NCI-H526 treated with DMSO at 0.1 percent for 48 hours (cell line): ENCODE measurements around the gene APOBEC4.

Source experiments
- DNase-seq: peaks from one replicate; lab custom pipeline; 2025; lab: John Stamatoyannopoulos, UW

The APOBEC4 gene

DNA sequence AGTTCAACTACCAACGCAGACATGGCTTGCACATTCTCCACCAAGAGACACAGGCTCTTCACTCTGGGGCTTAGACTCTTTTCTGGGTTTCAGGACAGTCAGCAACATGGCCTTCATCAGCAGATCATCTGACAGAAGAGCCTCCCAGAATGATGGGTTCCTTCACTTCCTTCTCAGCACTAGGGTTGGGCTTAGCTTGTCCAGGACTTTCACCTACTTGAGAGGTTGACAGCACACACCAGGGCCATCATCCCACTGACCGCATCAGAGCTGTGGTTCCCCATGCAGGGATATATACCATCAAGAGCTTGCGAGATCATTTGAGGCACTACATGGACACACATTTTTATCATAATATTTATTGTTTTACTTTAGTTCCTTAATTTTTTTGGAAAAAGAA is 52.5 kb downstream of the APOBEC4 start:
- DNase-seq = no peak

DNA sequence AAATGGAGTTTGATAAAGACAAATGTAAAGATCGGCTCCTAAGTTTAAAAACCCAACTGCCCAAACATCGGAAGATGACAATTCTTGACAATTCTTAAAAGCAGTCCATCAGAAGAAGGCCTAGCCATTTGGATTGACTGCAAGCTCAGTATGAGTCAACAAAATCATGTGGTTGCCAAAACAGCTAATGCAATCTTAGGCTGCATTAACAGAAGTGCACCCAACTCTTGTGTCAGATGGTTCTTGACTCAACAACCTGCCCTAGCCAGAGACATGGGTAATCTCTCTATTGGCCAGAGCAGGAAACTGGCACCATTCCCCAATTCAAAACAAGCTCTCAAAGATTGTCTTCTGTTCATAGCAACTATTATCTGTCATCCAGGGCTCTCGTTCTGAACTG is 53.0 kb downstream of the APOBEC4 start:
- DNase-seq = no peak

DNA sequence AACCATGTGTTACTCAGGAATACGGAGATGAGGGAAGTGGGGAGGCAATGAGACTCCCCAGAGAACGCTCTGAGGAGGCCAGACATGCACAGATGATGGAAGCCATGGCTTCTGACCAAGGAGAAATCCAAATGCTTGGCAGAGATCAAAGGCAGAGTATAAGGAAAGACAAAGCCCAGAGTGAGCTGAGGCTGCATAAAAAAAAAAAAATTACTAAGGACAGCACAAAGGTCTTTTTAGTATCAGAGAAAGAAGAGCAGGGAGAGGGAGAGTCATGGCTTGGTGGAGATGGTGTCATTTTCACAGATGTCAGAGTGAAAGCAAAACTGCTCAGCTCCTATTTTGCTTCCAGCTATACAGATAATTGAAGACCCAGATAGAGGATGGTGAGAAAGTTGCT is 54.7 kb downstream of the APOBEC4 start:
- no peak for DNase-seq

DNA sequence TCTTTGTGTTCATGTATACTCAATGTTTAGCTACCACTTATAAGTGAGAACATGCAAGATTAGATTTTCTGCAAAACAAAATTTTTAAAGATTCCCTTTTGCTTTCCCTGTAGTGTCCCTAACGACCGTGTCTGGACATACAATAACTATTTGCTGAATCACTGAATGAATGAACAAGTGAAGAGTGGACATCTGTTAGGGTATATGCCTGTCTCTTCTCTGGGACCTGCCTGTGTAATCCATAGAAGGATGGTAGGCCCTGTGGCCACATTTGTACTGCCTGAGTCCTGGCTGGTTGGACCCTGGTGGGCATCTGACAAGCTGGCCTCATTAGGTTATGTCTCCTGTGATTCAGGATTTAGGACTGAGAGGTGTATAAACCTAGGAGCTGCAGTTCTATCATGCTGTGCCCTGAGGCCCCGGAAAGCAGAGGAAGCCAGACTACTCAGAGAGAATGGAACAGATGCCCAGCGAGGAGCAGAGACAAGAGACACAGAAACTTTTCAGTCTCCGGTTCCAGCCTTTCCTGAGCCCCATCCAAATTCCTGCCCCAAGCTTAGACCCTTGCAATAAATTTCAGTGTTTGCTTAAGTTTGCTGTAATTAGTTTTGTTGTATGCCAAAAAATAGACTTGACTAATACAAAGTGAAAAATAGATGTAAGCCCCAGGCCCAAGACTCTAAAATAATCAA is 55.3 kb downstream of the APOBEC4 start:
- DNase-seq = no peak

DNA sequence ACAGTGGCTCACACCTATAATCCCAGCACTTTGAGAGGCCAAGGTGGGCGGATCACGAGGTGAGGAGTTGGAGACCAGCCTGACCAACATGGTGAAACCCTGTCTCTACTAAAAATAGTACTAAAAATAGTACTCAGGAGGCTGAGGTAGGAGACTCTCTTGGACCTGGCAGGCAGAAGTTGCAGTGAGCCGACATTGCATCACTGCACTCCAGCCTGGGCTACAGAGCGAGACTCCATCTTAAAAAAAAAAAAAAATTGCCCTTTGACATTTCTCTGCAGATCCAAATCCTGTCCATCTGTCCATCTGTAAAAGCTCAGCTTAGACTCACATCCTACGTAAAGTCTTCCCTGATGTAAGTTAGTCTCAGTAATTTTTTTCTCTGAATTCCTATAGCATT is 56.6 kb downstream of the APOBEC4 start:
- DNase-seq = no peak
